ENCODE measurements around the gene CHN1.

Gene CHN1

DNA sequence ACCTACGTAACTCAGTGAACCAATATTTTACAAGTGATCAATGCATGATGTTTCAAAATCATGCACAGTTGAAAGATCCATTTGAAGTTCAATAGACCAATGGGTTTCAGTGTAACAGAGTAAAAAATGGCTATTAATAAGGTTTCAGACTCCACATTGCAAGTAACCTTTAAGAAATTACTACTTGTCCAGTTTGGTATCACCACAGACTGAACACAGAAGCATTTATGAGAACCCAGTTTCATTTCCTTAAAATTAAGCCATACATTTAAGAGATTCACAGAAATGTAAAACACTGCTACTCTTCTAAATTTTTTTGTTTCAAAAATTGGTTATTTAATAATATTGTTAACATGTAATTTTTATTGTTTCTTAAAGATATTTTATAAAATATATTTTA, 142.0 kb downstream of the CHN1 start:
- FAIRE-seq, result peak; percentile 77

DNA sequence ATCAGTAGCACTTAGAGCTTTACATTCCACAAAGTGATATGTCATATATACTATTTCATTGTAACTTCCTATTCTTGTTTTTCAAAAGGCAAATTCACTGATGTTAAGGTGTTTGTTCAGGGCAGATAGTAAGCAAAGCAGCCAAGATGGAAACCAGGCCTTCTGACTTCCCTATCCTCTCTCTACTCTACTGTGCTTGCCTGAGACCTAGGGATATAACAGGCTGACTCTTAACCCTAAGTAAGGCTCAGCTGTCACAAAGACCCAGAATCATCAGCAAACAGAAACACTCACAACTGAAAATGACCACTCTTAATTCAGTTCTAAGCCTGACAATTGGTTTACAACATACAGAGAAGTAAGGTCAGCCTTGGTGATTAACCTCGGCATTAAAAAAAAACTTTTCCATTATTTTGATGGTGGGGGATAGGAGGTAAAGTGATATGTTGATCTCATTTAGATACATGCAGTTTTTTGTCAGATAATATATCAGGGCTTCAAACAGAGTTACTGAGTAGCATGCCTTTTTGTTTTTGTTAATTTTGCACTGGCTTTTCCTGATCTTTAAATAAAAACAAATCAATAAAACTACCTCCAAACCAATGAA, 145.5 kb downstream of the CHN1 start:
- FAIRE-seq, result no peak

DNA sequence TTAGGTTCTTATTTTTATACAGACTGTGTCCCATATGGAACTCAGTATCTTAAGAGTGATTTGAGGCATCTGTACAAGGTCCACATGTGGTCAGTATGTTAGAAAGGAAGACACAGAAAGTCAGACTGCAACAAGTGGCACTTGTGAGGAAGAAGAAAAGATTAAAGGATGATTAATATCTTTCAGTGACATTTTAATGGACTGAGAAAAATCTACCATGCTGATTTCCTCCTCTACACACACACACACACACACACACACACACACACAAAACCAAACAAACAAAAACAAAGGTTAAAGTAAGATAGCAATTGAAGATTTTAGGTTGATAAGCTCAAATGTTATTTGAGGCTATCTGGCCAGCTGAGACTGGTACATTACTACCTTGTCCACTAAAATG, 146.4 kb downstream of the CHN1 start:
- FAIRE-seq, result no peak

DNA sequence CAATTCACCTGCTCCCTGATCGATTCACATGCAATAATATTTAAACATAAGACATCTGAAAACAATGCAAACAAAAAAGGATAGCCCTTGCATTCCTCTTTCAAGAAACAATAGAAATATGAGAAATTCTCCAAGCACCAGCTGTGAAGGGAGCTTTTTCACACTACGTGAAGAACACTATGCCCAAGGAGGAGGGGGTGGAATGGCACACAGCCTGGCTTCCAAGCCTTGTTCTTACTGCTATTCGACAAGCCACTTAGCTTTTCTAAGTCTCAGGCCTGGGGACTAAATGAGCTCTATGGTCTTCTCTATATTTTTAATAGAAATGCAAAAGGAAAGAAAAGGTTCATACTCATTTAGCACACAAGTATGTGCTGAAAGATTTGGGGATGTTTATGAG, 148.7 kb downstream of the CHN1 start:
- FAIRE-seq, result no peak

DNA sequence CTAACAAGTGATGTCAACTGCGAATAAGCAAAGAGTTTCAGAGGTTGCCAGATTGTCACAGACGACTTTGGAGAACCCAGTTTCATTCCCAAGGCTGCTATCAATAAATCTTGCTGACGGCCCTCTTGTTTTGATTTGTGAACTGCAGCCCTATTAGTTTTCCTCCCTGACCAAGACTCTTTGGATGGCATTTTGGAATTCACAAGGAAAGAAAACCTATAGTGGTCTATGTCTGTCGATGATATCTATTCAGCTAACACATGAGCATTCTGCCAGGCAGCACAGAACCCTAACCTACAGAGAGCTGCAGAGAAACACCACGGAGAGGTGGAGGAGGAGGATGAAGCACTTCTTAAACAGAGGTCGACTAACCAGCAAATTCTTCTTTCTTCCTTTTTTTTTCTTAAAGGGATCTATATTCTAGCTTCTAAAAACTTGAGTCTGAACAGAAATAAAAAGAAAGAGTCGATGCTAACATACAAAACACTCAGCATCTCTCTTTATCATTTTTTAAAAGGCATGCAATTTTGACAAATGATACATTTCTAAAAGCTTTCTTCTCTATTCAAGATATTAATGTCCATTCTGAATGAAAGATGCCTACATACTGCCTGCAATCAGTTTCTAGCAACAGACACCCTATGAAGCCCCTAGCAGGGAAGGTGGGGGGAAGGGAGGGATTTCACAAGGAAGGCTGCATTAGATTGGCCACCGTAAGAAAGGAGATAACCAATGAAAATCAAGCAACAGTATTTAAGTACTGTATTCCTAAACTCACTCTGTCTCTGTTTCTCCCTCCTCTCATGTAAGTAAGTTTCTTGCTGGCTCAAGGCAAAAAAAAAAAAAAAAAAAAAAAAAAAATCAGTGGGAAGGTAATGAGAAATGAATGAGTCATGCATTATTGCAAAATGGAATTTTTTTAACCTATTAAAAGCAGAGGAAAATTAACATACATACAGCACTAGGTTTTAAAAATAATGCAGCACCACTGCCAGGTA, 157.9 kb downstream of the CHN1 start:
- peak; percentile 78 for FAIRE-seq

DNA sequence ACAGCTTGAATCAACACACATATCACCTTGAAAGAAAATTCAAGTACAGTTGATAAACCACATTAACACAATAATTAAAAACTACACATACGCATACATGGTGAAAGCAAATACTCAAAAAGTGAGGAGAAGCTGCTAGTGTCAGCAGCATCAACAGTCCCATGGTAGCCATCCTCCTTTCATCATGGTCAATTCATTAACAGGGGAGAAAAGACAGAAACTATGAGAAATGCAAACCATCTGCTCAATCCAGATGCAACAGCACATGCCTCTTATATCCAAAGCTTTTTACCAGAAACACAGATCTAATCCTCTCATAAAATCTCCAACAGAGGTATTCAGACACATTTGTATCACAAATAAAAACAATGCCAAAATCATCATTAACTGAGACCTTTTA, 159.0 kb downstream of the CHN1 start:
- FAIRE-seq, result no peak

DNA sequence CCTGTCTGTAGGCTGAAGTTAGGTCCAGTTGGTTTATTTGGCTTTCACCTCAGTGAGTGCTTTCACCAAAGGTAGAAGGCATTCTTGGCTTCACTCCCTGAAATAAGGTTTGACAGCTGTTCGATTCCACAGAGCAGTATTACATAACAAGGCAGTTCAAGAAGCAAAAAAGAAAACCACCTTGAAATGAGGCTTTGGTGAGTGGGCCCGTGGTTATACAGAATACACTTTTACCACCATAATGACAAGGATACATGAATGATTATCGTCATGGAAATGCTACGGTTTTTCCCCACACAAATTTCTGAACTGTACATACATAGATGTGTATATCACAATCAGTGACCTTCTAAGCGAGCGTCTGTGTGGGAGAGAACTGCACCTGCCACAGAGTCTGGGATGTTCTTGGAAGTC, 160.9 kb downstream of the CHN1 start:
- no peak for FAIRE-seq

DNA sequence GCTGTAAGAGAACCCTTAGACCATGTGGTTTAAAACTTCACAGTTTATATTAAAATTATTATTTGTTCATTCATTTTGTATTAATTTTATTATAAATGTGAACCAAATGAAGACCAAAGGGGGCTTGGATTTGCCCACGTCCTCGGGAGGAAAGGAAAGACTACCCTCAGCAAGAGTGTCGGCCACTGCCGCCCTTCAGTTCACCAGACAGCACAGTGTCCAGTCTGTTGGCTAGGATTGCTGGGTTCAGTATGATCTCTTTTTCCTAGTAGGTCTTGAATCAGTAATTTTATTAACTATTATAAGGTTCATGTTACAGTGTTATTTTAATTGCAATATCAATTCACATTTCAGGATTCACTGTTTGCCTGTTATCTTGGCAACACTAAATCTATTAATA, 162.7 kb downstream of the CHN1 start:
- FAIRE-seq, result no peak

DNA sequence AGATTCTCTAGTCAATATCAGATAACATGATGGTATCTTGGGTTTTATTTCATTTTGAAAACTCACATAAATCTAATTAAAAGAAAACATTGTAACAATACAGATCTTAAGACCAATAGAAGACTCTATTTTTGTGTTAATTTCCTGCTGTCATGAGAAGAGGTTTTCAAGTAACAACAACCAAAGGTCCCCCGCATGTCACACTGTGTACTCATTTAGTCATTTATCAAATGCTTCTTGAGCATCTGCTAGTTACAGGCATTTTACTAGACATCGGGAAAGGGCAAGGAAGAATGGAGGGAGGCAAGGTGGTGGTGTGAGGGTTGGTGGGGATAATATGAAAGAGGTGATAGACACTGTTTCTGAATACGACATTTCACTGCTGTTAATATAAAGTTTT, 163.2 kb downstream of the CHN1 start:
- no peak for FAIRE-seq

DNA sequence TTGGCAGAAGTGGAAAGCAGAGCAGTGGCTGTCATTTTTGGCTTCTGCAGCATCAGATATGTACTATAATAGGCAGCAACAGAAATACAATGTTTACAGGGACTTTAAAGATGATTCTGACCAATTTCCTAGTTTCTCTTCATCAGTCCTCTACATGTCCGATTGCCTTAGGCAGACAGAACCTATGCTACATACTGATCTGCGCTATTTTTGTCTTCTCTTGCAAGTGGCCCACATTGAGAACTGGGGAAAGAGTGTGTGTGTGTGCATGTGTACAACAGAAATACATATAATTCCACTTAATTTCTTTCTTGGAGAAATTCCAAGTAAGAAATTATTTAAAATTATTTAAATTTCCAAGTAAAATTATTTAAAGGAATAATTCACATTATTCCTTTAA, 163.8 kb downstream of the CHN1 start:
- no peak for FAIRE-seq

DNA sequence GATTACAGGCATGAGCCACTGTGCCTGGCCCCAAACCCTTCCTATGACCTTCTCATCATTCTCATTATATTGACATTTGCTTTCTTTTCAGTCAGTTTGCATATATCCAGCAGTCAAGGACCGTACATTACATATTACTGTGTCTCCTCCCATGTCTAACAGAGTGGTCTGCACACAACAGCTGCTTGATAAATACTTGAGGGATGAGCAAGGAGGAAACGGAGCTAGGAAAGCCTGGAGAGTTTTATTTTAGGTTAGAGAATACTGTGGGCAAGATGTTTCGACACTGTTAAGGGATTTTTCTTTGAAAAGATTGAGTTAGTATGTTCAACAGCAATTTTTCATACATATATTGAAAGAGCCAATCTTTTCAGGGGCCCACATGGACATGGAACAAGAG, 164.7 kb downstream of the CHN1 start:
- FAIRE-seq, result no peak

DNA sequence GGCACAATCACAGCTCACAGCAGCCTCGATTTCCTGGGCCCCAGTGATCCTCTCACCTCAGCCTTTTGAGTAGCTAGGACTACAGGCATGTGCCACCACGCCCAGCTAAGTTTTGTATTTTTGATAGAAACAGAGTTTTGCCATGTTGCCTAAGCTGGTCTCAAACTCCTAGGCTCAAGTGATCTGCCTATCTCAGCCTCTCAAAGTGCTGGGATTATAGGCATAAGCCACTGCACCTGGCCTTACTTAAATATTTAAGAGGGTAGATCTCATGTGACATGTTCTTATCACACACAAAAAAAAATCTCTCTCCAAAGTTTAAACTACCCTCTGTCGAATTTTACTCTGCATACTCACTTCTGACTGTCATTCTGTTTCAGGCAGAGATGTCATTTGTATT, 165.5 kb downstream of the CHN1 start:
- no peak for FAIRE-seq

DNA sequence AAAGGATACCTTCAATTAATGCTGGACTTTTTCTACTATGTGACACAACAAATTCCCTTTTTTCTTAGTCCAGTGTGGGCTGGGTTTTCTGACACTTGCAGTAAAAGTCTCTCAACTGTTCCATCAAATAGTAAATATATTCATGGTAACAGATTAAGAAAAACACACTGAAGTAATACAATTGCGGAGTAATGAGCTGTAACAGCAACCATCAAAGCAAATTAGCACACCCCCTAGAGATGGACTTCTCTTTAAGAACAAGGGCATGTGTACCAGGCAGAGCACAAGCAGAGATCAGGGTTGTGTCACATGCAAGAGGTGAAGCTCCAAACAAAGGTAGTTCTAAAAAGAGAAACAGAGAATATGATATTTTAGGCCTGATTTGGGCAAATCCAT, 168.2 kb downstream of the CHN1 start:
- FAIRE-seq, result no peak

DNA sequence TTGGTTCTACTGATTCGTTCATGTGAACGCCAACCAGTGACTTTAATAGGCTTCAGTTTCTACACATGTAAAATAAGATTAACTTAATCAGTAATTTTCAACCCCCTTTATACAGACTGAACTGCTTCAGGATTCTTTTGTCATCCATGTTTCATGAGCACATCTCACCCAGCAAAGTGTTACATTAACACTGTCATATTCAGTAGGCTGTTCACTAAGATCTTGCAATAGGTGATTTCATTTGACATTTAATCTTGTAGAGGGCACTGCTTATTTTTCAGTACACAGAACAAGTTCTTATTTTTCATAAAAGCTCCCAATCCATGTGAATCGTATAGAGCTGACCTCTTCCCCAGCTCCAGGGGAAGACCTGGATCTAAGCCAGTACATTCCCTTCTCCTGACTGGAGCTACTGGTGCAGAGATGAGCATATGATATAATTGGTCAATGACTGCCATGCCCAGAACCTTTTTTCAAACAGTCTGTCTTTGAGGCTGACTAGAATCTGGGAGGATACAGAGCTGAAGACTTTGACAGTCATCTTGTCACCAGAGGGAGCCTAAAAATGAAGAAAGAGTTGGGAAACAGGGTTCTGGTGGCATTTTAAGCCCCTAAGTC, 168.7 kb downstream of the CHN1 start:
- no peak for FAIRE-seq

DNA sequence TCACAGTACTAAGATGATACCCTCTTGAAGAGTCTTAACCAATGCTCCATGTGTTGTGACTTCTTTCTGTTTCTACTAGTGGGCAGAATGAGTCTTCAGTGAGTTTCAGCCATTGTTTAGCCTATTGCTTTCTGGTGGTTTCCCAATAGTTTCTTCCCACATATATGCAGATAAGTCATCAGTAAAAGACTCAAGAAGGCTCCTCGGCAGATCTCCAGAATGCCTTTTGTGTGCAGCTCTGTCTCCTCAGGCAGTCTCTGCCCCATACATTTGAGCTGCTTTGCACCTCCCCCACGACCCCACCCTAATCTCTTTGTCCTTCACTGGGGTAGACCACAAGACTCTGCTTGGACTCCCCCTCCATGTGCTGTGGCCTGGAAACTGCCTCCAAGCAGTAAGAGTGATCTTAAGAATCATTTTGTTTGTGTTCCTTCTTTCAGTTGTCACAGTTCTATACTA, 169.4 kb downstream of the CHN1 start:
- no peak for FAIRE-seq

DNA sequence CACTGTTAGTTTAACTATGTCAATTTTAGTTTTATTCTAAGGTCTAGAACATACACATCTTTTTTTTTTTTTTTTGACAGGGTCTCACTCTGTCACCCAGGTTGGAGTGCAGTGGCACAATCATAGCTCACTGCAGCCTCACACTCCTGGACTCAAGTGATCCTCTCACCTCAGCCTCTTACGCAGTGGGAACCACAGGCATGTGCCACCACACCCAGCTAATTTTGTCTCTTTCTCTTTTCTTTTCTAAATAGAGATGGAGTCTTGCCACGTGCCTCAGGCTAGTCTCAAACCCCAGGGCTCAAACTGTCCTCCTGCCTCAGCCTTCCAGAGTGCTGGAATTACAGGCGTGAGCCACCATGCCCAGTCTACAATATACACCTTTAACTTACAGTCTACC, 171.4 kb downstream of the CHN1 start:
- no peak for FAIRE-seq

DNA sequence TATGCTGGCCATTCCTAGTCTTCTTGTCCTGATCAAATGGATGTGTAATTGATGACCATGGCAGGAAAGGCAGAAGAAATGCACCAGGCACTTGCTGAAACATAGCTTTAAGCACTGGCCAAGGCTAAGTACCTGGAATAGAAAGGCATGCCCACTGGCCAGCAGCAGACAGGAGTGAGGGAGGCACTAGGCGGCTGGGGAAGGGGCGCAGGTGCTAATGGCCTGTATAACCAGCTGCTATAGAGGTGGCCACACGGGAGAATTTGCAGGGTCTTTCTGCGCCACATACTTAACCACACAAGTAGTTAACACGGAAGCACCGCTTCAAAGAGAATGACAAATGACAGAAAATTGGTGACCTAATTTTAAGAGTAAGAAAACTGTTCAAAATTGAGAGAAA, 174.6 kb downstream of the CHN1 start:
- FAIRE-seq, result no peak

DNA sequence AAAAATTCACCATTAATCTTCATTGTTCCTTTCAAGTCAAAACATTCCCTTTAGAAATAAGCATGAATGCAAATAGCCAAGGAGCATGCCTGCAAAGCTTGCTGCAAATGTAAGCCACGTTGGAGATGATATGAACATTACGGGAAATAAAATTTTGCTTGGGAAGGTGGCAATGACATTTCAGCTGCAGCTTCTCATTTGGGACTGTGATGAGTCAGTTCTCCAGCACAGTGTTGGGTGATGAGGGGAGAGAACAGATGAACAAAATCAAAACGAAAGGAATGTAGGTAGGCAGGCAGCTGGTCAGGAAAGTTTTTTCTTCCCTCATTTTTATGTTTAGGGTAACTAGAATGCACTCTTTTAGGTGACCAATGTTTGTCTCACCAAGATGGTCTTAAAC, 175.6 kb downstream of the CHN1 start:
- FAIRE-seq, result no peak

DNA sequence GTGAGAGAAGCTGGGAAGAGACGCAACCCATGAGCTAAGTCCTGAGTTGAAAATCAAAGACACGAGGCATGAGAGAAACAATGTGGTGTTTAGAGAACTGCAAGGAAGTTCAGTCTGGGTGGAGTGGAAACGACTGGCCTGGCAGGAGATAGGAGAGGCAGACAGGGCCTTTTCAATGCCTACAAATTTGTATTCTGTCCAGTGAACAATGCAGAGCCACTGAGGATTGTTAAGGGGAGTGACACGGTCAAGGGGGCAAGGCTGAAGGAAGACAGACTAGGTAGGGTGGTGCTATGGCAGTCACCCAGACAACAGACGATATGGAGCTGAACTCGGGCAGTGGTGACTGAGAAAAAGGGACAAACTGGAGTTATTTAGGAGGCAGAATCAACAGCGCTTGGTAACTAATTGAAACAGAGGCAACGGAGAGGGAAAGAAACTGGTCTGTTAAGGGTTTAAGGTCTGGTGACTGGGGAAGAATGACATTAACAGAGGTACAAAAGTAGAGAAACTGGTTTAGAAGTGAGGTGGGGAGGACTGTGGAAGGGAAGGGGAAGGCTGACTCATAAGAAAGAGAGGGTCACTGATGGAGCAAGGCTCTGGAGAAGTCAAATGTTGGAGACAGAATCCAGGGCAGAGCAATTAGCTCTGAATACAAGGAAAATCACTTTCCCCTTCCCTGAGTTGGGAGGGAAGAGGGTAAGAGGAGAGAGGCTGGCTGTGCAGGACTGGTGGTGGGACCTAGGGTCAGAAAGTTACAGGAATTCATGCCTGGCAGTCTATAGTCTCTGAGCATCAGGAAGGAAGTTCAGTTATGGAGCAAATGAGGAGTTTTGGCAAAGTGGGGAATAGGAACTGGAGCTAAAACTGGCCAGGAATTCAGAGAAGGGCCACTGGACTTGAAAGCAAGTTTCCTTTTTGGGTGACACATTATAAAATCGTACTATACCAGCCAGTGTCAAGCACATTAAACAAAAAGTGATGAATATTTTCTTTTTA, 177.5 kb downstream of the CHN1 start:
- no peak for FAIRE-seq

DNA sequence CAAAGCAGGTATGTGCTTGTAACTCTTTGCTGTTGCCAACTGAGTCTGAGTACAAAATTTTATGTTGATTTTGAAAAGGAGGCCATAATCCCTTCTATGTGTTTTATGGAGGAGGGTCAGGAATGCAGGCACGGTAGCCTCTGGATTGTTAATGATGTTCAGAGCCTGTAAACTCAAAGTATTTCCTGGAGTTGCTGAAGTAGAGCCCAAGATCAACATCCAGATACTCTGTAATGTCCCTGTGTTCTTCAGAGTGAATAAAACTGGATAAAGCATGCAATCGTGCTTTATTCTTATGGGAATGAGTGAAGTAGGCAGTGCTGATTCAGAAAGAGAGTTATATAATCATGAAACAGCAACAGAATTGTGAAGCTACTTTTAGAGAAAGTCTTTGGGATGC, 179.1 kb downstream of the CHN1 start:
- no peak for FAIRE-seq

DNA sequence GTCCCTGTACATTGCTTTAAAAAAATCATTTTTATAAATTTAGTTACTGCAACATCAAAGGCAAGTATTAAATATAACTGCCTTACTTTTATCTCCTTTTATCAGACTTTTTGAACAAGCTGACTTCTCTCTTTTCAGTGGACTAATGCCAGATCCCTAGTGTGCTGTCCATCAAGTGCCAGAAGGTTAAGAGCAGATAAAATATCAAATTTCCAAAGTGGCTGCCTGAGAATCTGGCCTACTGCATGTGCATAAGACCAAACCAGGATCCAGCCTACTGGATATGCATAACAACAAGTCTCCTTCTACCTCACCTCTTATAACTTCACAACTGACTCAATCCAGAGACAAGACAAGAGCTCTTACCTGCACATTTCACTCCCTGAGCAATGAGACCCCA, 181.1 kb downstream of the CHN1 start:
- FAIRE-seq, result no peak

DNA sequence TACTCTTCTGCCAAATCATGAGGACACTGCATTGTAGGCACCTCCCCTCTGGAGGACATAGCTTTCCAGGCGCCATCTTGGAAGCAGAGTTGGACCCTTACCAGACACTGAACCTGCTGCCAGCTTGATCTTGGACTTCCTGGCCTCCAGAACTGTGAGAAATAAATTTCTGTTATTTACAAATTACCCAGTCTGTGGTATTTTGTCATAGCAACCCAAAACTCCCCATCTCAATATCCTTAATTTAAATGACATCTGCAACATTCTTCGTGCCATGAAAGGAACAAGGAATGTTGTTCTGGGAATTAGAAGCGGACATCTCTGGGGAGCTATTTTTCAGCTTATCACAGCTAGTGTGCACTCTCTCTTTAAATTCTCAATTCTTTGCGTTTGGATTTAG, 183.6 kb downstream of the CHN1 start:
- FAIRE-seq, result no peak

DNA sequence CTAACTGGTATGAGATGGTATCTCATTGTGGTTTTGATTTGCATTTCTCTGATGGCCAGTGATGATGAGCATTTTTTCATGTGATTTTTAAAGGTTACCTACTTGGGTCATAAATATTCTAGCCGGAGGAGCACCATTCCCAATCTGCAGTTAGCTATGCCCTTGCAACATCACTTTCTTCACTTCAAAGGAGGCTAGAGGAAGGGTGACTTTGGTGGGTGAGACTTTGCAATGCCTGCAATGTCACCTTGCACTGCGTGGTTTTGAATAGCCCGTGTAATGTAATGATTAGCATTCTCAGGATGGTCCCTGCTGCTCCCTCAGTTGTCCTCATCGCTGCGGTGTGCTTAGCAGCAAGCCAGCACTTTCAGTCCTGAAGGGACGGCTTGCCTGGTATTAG, 184.8 kb downstream of the CHN1 start:
- no peak for FAIRE-seq

Data from endometrium (tissue), 2 donors.